Activated naive CD4-positive, alpha-beta T cell treated with anti-CD3 and anti-CD28 coated beads, Interleukin-2, amount 50 U/mL, for 24 hours (primary cell): Measurements from ENCODE around the gene C6orf118.

Experiments
- H3K27ac Mint-ChIP-seq: one replicate; pipeline ENCODE4 v1.8.0; 2021; ENCODE audit warnings: mild to moderate bottlenecking, mixed read lengths
- H3K27me3 Mint-ChIP-seq: one replicate; pipeline ENCODE4 v1.8.0; 2021; ENCODE audit warnings: mixed read lengths
- H3K36me3 Mint-ChIP-seq: one replicate; pipeline ENCODE4 v1.8.0; 2021; ENCODE audit warnings: mixed read lengths
- H3K4me1 Mint-ChIP-seq: one replicate; pipeline ENCODE4 v1.8.0; 2021; ENCODE audit warnings: mixed read lengths
- H3K4me3 Mint-ChIP-seq: one replicate; pipeline ENCODE4 v1.8.0; 2021; ENCODE audit warnings: mild to moderate bottlenecking, mixed read lengths
- H3K9me3 Mint-ChIP-seq: one replicate; pipeline ENCODE4 v1.8.0; 2021; ENCODE audit warnings: mixed read lengths

C6orf118 gene

GRCh38 chr6:165308926-165309731 lies at the start of gene C6orf118:
Gene C6orf118 (minus strand): TSS chr6:165309605. CDS start chr6:165309586, 19 bp downstream.
- peaks cover 3% of the 10 kb centered on the region for H3K27me3 Mint-ChIP-seq
- H3K4me1 Mint-ChIP-seq, result peaks cover 11% of the 10 kb centered on the region
- peak within 1 kb of the TSS; percentile 55 for H3K27ac Mint-ChIP-seq
- H3K36me3 Mint-ChIP-seq, result no peaks in the 10 kb centered on the region
- H3K9me3 Mint-ChIP-seq, result no peaks in the 10 kb centered on the region
- no peak within 1 kb of the TSS for H3K4me3 Mint-ChIP-seq

- Mint-ChIP-seq H3K4me3 (no peak overlapping the region), H3K27me3 (no peaks in the 10 kb centered on the region), H3K36me3 (no peaks in the 10 kb centered on the region), H3K27ac (no peak overlapping the region), H3K9me3 (peaks cover 11% of the 10 kb centered on the region), H3K4me1 (no peaks in the 10 kb centered on the region)
These were observed 36.3 kb upstream of the C6orf118 start for GRCh38 chr6:165345700-165346099.

- H3K9me3 Mint-ChIP-seq, result no peaks in the 10 kb centered on the region
- H3K4me1 Mint-ChIP-seq, result no peaks in the 10 kb centered on the region
- H3K27me3 Mint-ChIP-seq, result no peaks in the 10 kb centered on the region
- H3K4me3 Mint-ChIP-seq, result no peak overlapping the region
- no peak overlapping the region for H3K27ac Mint-ChIP-seq
- no peaks in the 10 kb centered on the region for H3K36me3 Mint-ChIP-seq
These were observed 31.1 kb upstream of the C6orf118 start for GRCh38 chr6:165340532-165340931.

DNA sequence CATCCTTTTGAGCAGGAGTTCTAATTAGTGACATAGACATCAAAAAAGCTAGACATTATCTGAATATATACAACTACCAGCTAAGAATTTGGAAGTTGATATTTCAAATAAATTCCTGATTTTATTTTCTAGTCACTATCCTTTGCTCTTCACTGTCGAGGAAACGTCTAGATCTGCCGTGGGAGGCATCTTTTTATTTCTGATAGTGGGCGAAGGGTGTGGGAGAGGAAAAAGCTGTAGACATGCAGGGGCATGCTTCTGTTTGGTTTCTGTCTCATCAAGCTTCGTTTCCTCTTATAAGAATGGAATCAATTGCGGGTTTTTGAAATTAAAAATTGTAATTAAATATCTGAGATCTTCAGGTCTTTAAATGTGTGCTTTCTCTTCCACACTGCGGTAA lies 16.2 kb upstream of the C6orf118 start:
- H3K4me1 Mint-ChIP-seq, result no peaks in the 10 kb centered on the region
- no peak overlapping the region for H3K27ac Mint-ChIP-seq
- H3K4me3 Mint-ChIP-seq, result no peak overlapping the region
- H3K27me3 Mint-ChIP-seq, result no peaks in the 10 kb centered on the region
- H3K9me3 Mint-ChIP-seq, result no peaks in the 10 kb centered on the region
- no peaks in the 10 kb centered on the region for H3K36me3 Mint-ChIP-seq

GRCh38 chr6:165321555-165322145 lies 12.2 kb upstream of the C6orf118 start:
- Mint-ChIP-seq H3K27me3 (no peaks in the 10 kb centered on the region), H3K9me3 (no peaks in the 10 kb centered on the region), H3K27ac (no peak overlapping the region), H3K36me3 (no peaks in the 10 kb centered on the region), H3K4me1 (no peaks in the 10 kb centered on the region), H3K4me3 (no peak overlapping the region)

- H3K27me3 Mint-ChIP-seq, result no peaks in the 10 kb centered on the region
- H3K4me1 Mint-ChIP-seq, result no peaks in the 10 kb centered on the region
- no peaks in the 10 kb centered on the region for H3K36me3 Mint-ChIP-seq
- H3K4me3 Mint-ChIP-seq, result no peak overlapping the region
- H3K9me3 Mint-ChIP-seq, result no peaks in the 10 kb centered on the region
- H3K27ac Mint-ChIP-seq, result no peak overlapping the region
These were observed 11.7 kb upstream of the C6orf118 start for GRCh38 chr6:165321150-165321549.

DNA sequence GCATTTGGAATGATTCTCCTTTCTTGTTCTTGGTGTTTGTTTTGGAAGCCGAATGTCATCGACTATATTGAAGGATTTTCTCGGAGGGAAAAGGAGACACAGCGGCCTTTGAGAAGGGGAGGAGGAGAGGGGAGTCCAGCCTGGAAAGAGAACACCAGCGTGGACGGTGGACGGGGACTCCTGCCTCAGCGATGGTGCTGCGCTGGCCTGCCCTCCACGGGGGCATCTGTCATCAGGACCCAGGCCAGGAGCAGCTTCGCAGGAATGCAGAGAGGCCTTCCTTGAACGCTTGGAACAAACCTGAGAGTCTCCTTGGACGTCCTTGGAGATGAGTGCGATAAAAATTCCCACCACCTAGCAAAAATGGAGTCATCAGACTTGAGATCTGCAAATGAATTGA lies 8.3 kb upstream of the C6orf118 start:
- H3K4me1 Mint-ChIP-seq, result no peaks in the 10 kb centered on the region
- H3K4me3 Mint-ChIP-seq, result no peak overlapping the region
- H3K27ac Mint-ChIP-seq, result no peak overlapping the region
- no peaks in the 10 kb centered on the region for H3K9me3 Mint-ChIP-seq
- H3K36me3 Mint-ChIP-seq, result no peaks in the 10 kb centered on the region
- no peaks in the 10 kb centered on the region for H3K27me3 Mint-ChIP-seq

DNA sequence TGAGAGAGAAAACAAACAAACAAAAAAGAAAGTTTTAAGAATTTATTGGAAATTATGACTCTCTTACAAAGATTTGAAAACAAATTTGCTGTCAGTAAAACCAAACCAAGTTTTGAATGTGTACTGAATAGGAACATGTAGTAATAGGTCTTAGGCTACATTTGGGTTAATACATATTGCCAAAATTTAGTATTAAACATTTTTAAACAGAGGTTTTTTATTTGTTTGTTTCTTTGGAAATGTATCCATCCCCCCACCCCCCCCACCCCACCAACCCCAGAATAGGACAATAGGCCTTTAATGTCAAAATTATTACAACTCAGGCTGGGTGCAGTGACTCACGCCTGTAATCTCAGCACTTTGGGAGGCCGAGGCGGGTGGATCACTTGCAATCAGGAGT lies 2.5 kb downstream of the C6orf118 start:
- no peak overlapping the region for H3K27ac Mint-ChIP-seq
- H3K36me3 Mint-ChIP-seq, result no peaks in the 10 kb centered on the region
- H3K4me3 Mint-ChIP-seq, result no peak overlapping the region

DNA sequence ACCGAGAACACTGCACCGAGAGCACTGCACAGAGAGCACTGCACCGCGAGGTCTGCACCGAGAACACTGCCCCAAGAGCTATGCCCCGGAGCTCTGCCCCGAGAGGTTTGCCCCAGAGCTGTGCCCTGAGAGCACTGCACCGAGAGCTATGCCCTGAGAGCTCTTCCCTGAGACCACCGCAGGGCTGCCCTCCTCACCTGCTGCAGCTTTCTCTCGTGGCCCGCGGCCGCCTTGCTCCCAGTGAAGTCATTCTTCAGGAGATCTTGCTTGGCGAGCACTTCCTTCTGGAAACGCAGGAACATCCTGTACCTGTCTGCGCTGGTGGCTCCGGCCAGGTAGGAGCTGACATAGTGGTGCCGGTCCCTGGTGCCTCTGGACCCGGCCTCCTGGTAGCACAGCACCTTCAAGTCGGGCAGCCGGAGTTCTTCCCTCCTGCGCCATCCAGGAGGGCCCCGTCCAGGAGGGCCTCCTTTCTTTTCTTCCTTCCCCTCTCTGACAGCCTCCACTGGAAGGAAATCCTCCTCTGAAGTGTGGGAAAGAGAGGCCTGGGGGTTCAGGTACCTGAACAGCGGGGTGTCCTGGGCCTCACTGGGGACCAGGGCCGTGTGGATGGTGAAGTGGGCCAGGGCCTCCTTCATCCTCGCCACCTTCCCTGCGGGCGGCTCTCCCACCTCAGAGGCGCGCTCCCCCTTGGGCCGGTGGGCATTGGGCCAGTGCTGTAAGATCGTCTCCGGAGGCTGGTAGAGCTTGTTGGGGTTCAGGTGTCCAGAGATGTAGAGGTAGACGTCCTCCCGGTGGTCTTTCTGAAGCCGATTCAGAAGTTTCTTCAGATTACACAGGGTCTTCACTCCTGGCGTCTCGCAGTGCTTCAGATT lies 7.8 kb downstream of the C6orf118 start:
- no peaks in the 10 kb centered on the region for H3K27me3 Mint-ChIP-seq
- no peaks in the 10 kb centered on the region for H3K4me1 Mint-ChIP-seq
- H3K27ac Mint-ChIP-seq, result no peak overlapping the region
- no peaks in the 10 kb centered on the region for H3K9me3 Mint-ChIP-seq
- no peaks in the 10 kb centered on the region for H3K36me3 Mint-ChIP-seq
- H3K4me3 Mint-ChIP-seq, result no peak overlapping the region

More for the DNA sequence above, 2.5 kb downstream of the C6orf118 start:
- Mint-ChIP-seq H3K4me1 (peaks cover 11% of the 10 kb centered on the region), H3K27me3 (peaks cover 3% of the 10 kb centered on the region), H3K9me3 (no peaks in the 10 kb centered on the region)

GRCh38 chr6:165300422-165300936 lies 8.9 kb downstream of the C6orf118 start:
- Mint-ChIP-seq H3K27ac (no peak overlapping the region), H3K4me3 (no peak overlapping the region), H3K36me3 (no peaks in the 10 kb centered on the region), H3K9me3 (no peaks in the 10 kb centered on the region), H3K27me3 (no peaks in the 10 kb centered on the region), H3K4me1 (no peaks in the 10 kb centered on the region)

DNA sequence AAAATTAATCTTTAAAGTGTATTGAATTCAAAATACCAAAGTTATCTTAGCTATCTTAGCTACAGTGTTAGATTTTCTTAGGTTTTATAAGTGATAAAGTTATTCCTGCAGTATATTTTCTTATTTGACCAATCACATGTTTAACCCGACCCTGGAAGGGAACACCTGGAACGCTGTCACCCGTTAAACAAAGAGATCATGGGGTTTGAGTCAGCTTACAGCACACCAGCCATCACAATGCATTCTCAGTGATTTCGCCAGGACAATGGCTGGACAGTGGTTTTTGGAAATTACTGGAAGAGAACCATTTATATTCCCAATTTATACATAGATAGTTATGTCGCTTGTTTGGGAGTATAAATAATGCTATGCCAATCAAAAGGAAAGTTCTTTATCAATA lies 10.5 kb downstream of the C6orf118 start:
- H3K27me3 Mint-ChIP-seq, result no peaks in the 10 kb centered on the region
- no peak overlapping the region for H3K4me3 Mint-ChIP-seq
- no peaks in the 10 kb centered on the region for H3K4me1 Mint-ChIP-seq
- no peaks in the 10 kb centered on the region for H3K9me3 Mint-ChIP-seq
- H3K36me3 Mint-ChIP-seq, result no peaks in the 10 kb centered on the region
- H3K27ac Mint-ChIP-seq, result no peak overlapping the region

GRCh38 chr6:165298402-165298801 lies 11.0 kb downstream of the C6orf118 start:
- Mint-ChIP-seq H3K27ac (no peak overlapping the region), H3K27me3 (no peaks in the 10 kb centered on the region), H3K4me3 (no peak overlapping the region), H3K4me1 (no peaks in the 10 kb centered on the region), H3K36me3 (no peaks in the 10 kb centered on the region), H3K9me3 (no peaks in the 10 kb centered on the region)

- no peaks in the 10 kb centered on the region for H3K4me1 Mint-ChIP-seq
- no peaks in the 10 kb centered on the region for H3K27me3 Mint-ChIP-seq
These were observed 16.7 kb downstream of the C6orf118 start for GRCh38 chr6:165292657-165293056.

DNA sequence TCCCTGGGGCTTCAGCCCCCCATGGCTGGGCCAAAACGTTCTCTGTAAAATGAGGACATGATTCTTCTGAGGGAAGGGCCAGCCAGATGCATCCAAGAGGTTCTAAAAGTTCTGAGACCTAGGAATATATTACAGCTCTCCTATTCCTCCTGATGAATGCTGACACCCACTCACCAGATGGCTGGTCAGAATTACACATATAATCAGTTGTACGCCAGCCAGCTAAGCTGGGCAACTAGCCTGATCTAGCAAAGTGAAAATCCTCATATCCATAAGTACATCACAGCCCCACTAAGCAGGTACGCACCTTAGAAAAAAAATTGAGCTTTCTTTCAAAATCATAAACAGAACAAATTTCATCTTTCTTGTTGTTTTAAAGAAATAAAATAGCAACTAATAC lies 34.8 kb downstream of the C6orf118 start:
- Mint-ChIP-seq H3K4me3 (no peak overlapping the region), H3K27me3 (no peaks in the 10 kb centered on the region), H3K27ac (no peak overlapping the region), H3K36me3 (no peaks in the 10 kb centered on the region), H3K9me3 (peaks cover 6% of the 10 kb centered on the region), H3K4me1 (no peaks in the 10 kb centered on the region)

More at GRCh38 chr6:165292657-165293056, 16.7 kb downstream of the C6orf118 start:
- Mint-ChIP-seq H3K36me3 (no peaks in the 10 kb centered on the region), H3K27ac (no peak overlapping the region), H3K4me3 (no peak overlapping the region), H3K9me3 (peaks cover 15% of the 10 kb centered on the region)

- no peaks in the 10 kb centered on the region for H3K4me1 Mint-ChIP-seq
- H3K4me3 Mint-ChIP-seq, result no peak overlapping the region
- H3K27ac Mint-ChIP-seq, result no peak overlapping the region
- no peaks in the 10 kb centered on the region for H3K36me3 Mint-ChIP-seq
- H3K9me3 Mint-ChIP-seq, result no peaks in the 10 kb centered on the region
- no peaks in the 10 kb centered on the region for H3K27me3 Mint-ChIP-seq
These were observed 36.8 kb downstream of the C6orf118 start for GRCh38 chr6:165272585-165272984.
